OCI-LY7 (cell line): ENCODE data around the gene LUZP1.

Experiments used
- CTCF ChIP-seq: fragments of 200-600 bp; sonication (generic); conservative IDR thresholded peaks from 2 replicates; pipeline ENCODE4 v1.5.1; 2014; ENCODE audit warnings: mild to moderate bottlenecking, antibody characterized with exemption, low read length, moderate library complexity, mixed read lengths
- EZH2phosphoT487 ChIP-seq: fragments of 200-600 bp; sonication (generic); IDR thresholded peaks from 2 replicates; pipeline ENCODE4 v1.6.1; 2018; ENCODE audit warnings: low read depth, borderline replicate concordance, mild to moderate bottlenecking, mixed run types, antibody characterized with exemption, low read length, moderate library complexity, mixed read lengths

GRCh38 chr1:23097316-23097715 lies 71.3 kb downstream of the LUZP1 start:
- TF ChIP-seq CTCF = no peak
- no peak for TF ChIP-seq EZH2phosphoT487
